HG03442 (cell line): Measurements from ENCODE around the gene CAPN12.

Experiments
- ATAC-seq: cut with Tn5 transposase; IDR thresholded peaks from one replicate; pipeline ENCODE4 v1.9.1; 2021; ENCODE audit warnings: mild to moderate bottlenecking, moderate library complexity; ENCODE audit not compliant: unreplicated experiment

Gene CAPN12

DNA sequence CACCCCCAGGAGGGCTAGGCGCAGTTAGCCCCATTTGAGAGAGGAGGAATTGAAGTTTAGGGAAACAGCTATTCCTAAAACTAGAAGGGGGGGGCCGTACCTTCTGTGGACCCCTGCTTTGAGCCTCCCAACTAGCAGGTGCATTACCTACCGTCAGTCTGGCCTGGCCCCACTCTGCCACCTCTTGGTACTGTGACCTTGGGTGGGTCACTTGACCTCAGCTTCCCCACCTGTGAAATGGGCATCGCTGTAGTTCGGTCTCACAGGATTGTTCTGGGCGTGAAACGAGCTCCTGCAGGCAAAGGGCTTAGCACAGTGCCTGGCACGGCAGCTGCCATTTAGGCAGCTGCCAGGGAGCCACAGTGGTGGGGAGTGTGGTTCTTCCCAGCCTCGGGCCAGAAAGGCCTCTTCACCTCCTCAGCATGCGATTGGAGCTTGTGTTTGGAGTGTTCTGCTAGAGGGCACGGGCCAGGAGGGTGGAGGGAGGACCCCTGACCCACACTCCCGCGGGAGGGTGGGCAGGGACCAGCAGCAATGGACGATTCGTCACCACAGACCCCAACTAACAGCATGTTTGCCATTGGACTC, 32.0 kb downstream of the CAPN12 start:
- ATAC-seq, result no peak

DNA sequence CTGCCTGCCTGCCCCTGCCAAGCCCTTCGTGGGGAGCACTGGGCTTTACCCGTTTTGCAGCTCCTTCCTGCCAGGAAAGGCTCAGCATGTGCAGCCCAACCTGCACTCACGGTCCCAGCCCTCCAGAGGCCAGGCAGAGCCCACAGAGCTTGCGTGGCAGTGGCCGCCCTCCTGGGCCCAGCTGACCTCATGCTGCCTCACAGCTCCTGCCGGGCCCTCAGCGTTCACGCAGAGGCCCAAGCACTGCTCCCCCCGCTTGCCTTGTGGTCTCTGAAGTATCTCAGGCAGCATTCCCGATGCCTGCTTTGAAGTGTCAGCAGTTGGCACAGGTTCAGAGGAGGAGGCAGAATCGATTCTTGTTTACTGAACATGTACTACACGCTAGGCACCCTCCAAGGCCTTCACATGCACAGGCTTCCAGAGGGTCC, 32.5 kb downstream of the CAPN12 start:
- ATAC-seq, result no peak

DNA sequence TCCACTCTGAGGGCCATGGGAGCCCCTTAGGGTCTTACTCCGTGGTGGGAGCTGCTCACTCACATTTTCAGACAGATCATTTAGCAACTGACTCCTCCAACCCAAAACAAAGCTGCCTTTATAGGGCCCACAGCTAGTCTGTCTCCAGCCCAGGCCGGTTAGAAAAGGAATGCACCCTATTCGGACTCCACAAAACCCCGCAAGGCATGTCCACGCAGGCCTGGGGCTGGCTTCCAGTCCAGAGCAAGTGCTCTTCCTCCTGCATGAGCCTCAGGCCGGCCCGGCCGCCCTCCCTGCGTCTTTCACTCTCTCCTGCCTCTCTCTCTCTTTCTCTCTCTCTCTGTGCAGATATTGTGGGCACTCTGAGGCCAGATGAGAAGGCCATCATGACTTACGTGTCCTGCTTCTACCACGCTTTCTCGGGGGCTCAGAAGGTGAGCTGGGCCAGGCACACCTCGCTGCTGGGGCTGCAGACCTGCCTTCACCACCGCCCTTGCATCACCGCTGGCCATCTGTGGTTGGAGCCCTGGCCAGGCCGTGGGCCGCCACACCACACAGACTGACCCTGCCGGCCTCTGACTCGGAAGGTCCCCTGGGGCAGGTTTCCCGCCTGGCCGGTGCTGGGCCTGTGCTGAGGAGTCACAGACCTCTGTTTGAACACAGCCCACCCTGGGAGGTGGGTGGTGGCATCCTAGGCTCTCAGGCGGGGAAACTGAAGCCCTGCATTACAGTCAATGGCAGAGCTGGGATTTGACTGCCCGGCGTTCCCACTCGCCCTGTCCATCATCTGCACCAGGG, 33.1 kb downstream of the CAPN12 start:
- no peak for ATAC-seq

DNA sequence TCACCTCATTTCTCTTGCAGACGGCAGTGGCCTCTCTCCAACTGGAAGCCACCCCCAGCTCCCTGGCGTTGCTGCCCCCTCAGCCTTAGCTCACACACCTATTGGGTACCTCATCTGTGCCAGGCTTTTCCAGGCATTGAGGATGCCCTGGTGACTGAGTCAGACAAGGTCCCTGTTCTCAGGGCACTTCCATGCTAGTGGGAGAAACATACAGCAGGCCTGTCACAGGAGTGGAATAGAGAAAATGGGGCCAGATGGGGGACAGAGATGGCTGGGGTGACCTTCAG, 33.9 kb downstream of the CAPN12 start:
- ATAC-seq, result no peak

DNA sequence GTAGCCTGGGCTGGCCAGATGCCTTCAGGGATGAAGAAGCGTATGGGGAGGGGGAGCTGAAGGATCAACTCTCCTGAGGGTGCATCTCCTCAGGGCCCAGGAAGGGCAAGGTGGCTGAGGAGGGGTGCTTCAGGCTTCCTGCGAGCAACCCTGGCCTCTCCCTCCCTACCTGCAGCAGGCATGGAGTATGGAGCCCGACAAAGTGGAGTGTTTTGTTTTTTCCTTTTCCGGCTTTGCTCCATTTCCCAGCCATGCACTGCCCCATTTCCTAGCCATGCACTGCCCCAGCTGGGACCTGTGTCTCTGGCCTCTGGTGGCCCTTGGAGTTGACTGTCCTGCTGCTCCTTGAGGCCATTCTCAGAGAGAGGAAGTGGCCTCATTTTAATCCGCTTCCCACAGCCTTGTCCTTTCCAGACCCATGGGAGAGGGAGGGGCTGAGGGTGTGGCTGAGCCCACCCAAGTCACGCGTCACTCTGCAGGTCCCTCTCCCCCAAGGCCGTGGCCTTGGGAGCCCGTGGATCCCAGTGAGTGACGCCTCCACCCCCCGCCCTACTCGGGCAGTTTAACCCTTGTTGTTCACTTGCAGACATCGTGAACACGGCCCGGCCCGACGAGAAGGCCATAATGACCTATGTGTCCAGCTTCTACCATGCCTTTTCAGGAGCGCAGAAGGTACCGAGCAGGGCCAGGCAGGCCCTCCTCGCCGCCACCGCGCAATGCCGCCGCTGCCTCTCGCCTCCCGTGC, 34.4 kb downstream of the CAPN12 start:
- no peak for ATAC-seq

DNA sequence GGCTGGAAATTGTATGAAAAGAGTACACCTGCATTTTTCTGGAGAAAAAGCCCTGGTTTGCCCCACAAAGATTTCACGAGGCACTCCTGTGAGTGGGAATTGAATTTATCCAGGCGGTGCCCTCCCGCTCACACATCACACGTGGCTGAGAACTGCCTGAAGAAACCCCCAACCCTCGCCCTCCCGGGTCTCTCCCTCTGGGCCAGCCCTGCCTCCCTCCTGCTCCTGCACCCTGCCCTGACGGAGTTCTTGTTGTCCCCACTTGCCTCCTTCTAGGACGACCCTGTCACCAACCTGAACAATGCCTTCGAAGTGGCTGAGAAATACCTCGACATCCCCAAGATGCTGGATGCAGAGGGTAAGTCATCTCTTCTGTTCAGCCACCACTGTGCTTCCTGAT, 35.2 kb downstream of the CAPN12 start:
- ATAC-seq, result no peak

- no peak for ATAC-seq
Measured at GRCh38 chr19:38708413-38709024, 35.8 kb downstream of the CAPN12 start.

DNA sequence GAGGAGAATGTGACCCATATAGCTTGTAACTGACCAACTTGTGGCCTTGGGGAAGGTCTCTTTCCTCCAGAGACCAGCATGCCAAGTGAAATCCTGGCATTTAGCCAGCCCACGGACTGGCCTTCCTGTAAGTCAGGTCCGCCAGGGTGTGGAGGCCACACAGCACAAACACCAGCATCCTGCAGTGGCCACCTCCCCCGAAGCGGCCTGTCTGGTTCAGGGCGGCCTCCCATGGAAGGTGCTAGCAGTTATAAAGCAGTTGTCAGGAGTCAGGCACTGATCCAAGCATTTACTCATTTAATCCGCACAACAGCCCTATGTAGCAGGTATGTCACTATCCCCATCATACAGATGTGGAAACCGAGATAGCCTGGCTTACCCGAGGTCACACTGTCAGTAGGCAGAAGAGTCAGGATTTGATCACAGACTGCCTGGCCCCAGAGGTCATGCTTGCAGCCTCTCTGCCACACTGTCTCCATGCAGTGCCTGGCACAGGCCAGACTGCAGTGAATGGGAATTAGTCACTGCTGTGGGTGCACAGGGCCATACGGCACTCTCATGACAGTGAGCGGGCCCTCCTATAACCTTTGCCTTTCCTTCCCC, 36.7 kb downstream of the CAPN12 start:
- ATAC-seq, result no peak

GRCh38 chr19:38706792-38707511, 37.3 kb downstream of the CAPN12 start:
- no peak for ATAC-seq

GRCh38 chr19:38705197-38706019, 38.9 kb downstream of the CAPN12 start:
- no peak for ATAC-seq

- no peak for ATAC-seq
Measured at GRCh38 chr19:38704488-38705026, 39.7 kb downstream of the CAPN12 start.

DNA sequence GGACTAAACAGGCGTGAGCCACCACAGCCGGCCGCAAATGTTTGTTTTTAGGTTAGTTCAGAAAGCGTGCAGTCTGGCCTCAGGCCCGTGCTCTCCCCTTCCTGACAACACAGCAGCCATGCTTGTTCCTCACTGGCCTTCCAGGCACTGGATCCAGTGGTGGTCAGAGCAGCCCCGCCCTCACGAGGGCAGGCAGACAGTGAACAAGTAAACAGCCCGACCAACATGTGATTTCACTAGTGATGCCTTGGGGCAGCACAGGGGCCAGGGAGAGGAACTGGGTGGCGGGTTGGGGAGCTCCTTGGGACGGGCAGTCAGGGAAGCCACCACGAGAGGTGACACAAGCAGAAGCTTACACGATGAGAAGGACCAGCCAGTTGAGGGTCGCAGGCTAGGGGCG, 40.8 kb downstream of the CAPN12 start:
- ATAC-seq, result no peak

- ATAC-seq, result no peak
Measured at GRCh38 chr19:38702278-38702677, 42.0 kb downstream of the CAPN12 start.

DNA sequence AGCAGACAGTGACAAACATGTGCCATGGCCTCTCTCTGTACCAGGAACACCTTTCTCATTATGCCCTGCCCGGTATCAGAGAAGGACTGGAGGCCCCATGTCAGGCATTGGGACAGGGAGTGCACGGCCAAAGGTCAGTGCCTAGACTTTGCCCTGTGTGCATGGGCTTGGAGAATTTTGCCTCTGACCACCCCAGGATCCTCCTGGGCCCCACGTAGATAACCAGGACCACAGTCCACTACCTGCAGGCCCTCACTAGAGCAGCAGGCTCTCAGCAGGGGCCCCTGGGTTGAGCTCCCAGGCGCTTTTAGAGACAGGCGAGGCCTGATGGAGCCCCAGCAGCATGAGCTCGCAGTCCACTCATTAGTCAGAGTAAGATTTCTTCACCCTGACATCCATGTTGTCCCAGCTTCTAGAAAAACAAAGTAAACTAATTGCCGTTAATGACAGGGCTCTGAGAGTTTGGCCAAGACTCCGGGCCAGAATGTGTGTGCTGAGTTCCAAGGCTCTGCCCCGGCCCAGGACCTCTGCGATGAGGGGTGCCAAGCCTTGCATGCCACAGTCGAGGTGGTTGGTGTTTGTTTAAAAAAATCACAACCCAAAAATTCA, 42.7 kb downstream of the CAPN12 start:
- no peak for ATAC-seq

GRCh38 chr19:38700902-38701454, 43.3 kb downstream of the CAPN12 start:
- ATAC-seq, result no peak

- no peak for ATAC-seq
Measured at GRCh38 chr19:38700350-38700901, 43.8 kb downstream of the CAPN12 start.

- no peak for ATAC-seq
Measured at GRCh38 chr19:38699647-38700349, 44.5 kb downstream of the CAPN12 start.

DNA sequence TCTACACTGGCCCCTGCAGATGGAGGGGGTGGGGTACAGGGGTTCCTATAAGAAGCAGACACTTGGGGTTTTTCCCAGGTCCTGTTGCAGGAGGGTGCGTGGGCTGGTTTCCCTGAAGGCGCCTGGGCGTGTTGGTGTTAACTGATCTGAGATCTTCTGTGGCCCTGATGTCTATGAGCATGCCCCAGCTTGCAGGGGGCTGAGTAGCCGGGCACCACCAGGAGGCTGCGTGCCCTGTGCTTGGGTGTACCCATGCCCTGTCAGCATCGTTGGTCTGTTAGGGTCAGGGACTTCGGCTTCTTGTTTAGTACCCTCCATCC, 45.3 kb downstream of the CAPN12 start:
- no peak for ATAC-seq
